Pons (tissue), 1 donor: ENCODE results near the gene TCF20.

Experiments used
- DNase-seq: peaks from one replicate; pipeline ENCODE4 v3.0.0-alpha.2; 2016; ENCODE audit warnings: low spot score

Gene TCF20

GRCh38 chr22:42270510-42271190, at the start of gene TCF20:
TCF20 (minus strand) TSS chr22:42270653; CDS start chr22:42215305, 55,348 bp downstream.
- peak; percentile 60 for DNase-seq

DNA sequence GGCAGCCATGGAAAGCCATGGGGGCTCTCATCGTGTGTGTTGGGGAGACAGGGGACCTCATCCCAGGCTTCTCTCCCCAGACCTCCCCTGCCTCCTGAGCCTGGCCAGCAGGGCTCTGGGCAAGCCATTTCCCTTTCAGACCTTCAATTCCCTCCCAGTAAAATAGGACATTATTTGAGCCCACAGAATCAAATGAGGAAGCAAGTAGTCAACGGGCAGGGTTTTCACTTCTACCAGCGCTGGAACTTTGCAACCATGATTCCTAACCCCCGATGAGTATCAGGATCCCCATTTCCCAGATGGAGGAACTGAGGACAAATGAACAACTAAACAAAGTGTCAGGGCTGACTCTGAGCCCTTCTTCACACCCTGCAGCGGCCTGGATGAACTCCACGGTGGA, 48.9 kb upstream of the TCF20 start:
- DNase-seq: no peak

- no peak for DNase-seq
These were observed 48.5 kb upstream of the TCF20 start for GRCh38 chr22:42318967-42319366.

GRCh38 chr22:42317691-42318547, 47.5 kb upstream of the TCF20 start:
- DNase-seq: no peak

DNA sequence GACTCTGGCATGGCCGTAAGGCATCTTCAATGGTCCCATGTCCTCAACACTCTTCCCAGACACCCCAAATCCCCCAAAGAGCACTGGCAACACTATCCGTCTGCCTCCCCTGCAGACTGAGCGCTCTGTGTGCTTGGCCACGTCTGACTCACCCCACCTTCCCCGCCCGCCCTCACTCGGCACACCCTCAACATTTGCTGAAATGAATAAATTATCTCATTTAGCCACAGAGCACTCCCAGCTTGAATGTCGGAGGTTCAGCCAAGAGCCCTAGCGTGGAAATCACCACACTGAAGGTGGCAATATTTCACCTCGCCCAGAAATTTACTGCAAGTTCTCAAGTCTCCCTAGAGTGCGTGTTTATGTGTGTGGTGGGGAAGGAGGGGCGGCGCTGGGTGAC, 46.6 kb upstream of the TCF20 start:
- no peak for DNase-seq

GRCh38 chr22:42315392-42315756, 44.9 kb upstream of the TCF20 start:
- DNase-seq: no peak

GRCh38 chr22:42314709-42315391, 44.4 kb upstream of the TCF20 start:
- DNase-seq: no peak

DNA sequence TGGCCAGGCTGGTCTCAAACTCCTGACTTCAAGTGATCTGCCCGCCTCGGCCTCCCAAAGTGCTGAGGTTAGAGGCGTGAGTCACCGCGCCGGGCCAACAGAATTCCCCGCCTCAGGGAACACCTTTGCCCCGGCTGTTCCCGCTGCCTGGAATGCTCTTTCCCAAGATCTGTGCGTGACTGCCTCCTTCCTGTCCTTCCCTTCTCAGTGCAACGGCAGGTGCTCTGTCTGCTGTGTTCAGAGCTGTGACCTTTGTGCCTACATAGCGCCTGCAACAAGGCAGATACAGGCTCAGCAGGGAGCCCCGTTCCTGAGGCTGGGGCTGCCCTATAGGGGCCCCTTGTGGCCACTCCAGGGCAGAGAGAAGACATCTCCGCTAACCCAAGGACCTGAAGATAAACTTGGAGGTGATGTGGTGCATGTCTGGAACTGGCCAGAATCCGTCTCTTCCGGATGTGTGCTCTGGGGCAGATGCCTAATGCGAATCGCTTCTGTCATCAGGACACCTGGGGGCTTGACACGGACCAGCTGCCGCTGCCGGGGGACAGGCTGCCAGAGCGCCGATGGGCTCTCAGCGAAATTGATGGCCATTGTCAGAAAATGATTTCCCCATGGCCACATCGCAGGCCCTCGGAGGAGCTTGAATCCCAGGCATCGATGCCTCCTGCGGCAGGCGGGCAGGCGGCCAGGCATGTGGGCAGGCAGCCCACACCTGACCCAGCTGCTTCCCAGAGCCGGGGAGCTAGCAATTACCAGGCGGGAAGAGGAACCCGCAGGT, 43.5 kb upstream of the TCF20 start:
- peak; percentile 52 for DNase-seq

- DNase-seq: no peak
These were observed 42.8 kb upstream of the TCF20 start for GRCh38 chr22:42313204-42313603.

DNA sequence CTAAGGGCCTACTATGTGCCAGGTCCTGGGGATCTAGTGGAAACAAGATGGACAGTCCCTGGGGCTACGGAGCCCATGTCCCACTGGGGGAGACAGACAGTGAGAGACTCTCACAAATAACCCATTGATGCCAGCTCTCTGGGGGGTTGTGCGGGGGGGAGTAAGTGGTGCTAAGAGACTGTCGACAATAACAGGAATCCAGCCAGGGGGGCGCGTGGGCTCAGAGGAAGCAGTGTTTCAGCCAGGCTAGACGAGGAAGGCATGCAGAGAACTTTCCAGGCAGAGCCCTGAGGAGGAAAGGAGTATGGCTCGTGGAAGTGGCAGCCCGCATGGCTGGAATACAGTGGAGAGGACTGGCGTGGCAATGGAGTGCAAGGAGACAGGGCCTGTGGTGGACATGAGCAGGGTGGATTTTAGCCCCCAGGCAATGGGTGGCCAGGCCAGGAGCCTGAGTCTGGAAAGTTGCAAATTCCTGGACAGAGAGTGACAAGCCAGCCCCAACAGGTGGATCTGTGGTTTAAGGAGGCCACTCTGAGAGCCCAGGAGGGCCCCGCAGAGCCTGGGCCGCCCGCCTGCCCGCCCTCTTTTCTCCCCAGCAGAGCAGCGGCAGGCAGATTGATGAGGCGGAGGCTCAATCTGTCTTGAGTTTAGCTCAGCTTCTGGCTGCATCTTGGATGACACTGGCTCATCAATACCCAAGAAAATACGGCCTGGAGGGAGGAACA, 40.0 kb upstream of the TCF20 start:
- DNase-seq: peak; percentile 61

GRCh38 chr22:42309865-42310264, 39.4 kb upstream of the TCF20 start:
- DNase-seq: no peak

- DNase-seq: no peak
These were observed 38.5 kb upstream of the TCF20 start for GRCh38 chr22:42308892-42309468.

DNA sequence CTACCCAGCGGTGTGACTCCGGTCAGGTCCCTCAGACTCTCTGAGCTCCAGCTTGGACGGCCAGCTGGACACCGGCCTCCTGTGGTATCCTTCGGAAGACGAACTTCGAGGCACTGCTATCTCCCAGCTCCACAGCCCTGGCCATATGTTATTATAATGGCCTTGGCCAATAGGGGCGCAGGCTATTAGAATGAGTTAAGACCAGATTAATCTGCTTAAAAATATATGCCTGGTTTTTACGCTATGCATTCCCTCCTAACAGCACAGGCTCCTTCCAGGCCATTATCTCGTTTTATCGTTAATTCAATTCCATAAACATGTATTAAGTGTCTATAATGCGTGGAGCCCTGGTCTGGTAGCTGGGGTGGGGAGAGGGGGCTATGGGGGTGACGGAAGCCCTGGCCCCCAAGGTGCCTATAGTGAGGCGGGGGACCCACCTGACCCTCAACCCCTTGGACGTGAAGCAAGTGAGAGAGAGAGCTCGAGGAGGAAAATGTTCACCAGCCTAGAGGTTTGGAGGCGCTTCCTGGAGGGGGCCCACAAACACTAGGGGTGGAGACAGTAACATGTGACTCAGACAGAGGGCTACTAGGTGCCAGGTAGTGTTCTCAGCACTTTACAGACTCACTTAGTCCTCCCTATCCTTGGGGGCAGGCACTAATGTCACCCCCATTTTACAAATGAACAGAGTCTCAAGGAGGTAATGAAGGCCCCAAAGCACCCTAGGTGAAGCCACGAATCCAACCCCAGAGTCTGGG, 37.5 kb upstream of the TCF20 start:
- no peak for DNase-seq

GRCh38 chr22:42306010-42306409, 35.6 kb upstream of the TCF20 start:
- no peak for DNase-seq

- DNase-seq: no peak
These were observed 33.9 kb upstream of the TCF20 start for GRCh38 chr22:42304324-42304790.

DNA sequence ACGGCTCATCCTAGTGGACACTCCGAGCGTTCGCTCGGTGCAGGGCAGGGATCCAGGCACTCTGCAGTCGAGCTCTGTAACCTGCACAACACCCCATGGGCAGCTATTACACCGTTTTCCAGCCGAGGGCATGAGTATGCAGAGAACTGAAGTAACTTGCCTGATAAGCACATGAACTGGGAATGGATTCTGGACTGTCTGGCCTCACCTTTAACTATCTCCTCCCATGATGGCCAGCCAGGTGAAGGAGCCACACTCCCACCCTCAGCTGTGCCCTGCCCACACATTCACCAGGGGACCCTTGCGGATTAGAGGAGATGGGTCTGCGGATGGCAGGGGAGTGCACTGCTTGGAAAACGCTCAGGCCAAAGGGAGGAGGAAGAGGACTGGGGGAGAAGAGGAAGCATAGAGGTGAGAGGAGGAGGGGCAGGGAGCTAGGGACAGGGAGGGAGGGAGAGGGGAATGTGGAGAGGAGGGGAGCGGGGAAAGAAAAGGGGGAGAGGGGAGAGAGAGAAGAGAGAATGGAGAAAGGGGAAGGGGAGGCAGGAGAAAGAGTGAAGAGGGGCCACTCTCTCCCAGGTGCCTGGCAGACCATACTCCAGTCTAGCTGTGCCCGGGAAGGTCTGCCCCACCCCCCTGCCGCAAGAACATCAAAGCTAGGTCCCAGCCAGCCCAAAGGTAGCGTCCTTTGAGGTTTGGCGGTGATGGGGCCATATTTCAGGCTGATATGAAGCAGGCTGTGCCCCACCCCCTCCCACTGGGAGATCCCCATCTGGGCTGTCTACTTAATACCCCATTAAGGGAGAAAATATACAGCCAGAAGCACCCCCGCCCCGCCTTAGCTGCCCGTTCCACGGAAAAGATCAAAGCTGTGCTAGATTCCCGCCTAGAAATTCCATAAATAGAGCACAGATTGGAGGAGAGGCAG, 33.2 kb upstream of the TCF20 start:
- DNase-seq: no peak

DNA sequence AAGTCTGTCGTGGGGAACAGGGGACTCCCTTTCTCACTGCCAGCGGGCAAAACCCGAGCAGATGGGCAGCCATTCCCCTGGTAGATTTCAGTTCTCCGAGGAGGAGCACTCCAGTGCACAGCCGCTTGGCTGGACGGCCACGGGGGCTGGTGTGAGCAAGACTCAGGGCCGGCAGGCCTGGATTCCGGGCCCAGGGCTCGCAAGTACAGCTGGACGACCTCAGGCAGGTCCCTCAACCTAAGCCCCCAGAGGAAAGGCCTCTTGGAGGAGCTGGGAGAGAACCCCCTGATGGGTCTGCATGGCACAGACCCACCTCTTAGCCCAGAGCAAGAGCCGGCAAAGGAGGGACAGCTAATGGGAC, 31.3 kb upstream of the TCF20 start:
- DNase-seq: no peak

DNA sequence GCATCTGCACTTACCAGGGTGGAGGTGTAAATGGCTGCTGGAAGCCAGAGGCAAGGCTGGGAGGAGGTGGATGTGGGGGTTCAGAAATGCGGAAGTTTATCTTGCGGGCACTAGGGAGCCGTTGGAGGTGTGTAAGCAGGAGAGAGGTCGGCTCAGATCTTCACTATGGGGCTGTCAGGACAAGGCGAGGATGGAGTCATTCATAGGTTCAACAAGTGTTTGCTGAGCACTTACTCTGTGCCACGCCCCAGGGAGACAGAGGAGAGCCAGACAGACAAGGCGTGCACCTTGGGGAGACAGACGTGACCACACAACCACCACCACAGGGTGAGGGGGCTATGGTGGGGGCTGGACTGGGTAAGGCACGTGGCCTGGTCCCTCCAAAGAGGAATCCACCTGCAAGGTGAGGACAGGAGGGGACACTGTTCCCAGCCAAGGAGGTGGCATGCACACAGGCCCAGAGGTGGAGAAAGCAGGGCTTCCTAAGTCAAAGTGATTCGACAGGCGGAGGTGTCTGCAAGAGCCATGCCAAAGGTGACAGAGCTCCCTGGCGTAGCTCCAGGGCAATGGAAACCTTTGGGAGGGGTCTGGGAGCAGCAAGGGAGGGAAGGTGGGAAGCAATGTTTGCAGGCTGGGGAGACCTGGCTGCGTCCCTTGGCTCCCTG, 30.8 kb upstream of the TCF20 start:
- no peak for DNase-seq
